ENCODE measurements around the gene SORCS2. TPM values are rescaled to one million over a fixed set of nuclear protein-coding genes. Genes with fewer than 3 reads are reported as not detected.

The SORCS2 gene
- polyA plus RNA-seq, 3 donors = 0.46 to 0.55 TPM; not detected in 1

- H3K79me2 ChIP-seq (ENCODE audit: insufficient read depth, low read length) = no peaks in the 10 kb centered on the region
- no peaks in the 10 kb centered on the region for H3K4me1 Mint-ChIP-seq
- 76% methylated on average over 17 of the region's 19 CpGs for WGBS (ENCODE audit: insufficient coverage)
- no peaks in the 10 kb centered on the region for H3K9me3 Mint-ChIP-seq
- H3K27me3 ChIP-seq (ENCODE audit: control insufficient read depth in 2 of 2, insufficient read depth in 2 of 2, low read length in 2 of 2) = no peaks in the 10 kb centered on the region
- no peaks in the 10 kb centered on the region for H3K9me3 ChIP-seq (replicated peaks in 1 of 2; ENCODE audit: control insufficient read depth in 1 of 2, insufficient read depth in 1 of 2, low read length in 2 of 2)
- no peaks in the 10 kb centered on the region for H4K20me1 ChIP-seq (ENCODE audit: insufficient read depth, low read length)
- no peak overlapping the region for H3K27ac Mint-ChIP-seq
- H3K4me1 ChIP-seq (ENCODE audit: control insufficient read depth in 1 of 2, insufficient read depth in 2 of 2, low read length in 2 of 2) = no peaks in the 10 kb centered on the region
- DNase-seq = no peak
- intact Hi-C loops (cut with micrococcal nuclease) = no loop called here
- no peak overlapping the region for H2AFZ ChIP-seq (ENCODE audit: insufficient read depth, low read depth, low read length, poor library complexity, severe bottlenecking)
- H3K4me3 ChIP-seq (replicated peaks in 1 of 3; ENCODE audit: low read depth in 2 of 3, low read length in 3 of 3) = no peak overlapping the region
- H3K36me3 ChIP-seq (replicated peaks in 1 of 2; ENCODE audit: control insufficient read depth in 1 of 2, insufficient read depth in 2 of 2, low read length in 2 of 2) = no peaks in the 10 kb centered on the region
- H3K27me3 Mint-ChIP-seq (ENCODE audit: low read depth in 3 of 3) = peaks cover 7 to 19% (median 14%) of the 10 kb centered on the region in 3 donors
- no peak for TF ChIP-seq CTCF (IDR thresholded peaks at IDR 0.05)
- H3K36me3 Mint-ChIP-seq = no peaks in the 10 kb centered on the region
- H3K27ac ChIP-seq (ENCODE audit: low read depth in 1 of 2, low read length in 2 of 2) = no peak overlapping the region
- no peak overlapping the region for H3K4me2 ChIP-seq (replicated peaks; ENCODE audit: extremely low read depth, low read length, poor library complexity, severe bottlenecking)
- no peak overlapping the region for H3K9ac ChIP-seq (ENCODE audit: insufficient read depth, low read length, poor library complexity, severe bottlenecking)
- no peak overlapping the region for H3K4me3 Mint-ChIP-seq
Measured at GRCh38 chr4:7295911-7296660, 103.7 kb downstream of the SORCS2 start.

- Histone ChIP-seq H3K79me2 (ENCODE audit: insufficient read depth, low read length) (no peaks in the 10 kb centered on the region), H3K27me3 (ENCODE audit: control insufficient read depth in 2 of 2, insufficient read depth in 2 of 2, low read length in 2 of 2) (no peaks in the 10 kb centered on the region), H3K4me2 (replicated peaks; ENCODE audit: extremely low read depth, low read length, poor library complexity, severe bottlenecking) (no peak overlapping the region), H3K9me3 (replicated peaks in 1 of 2; ENCODE audit: control insufficient read depth in 1 of 2, insufficient read depth in 1 of 2, low read length in 2 of 2) (no peaks in the 10 kb centered on the region), H4K20me1 (ENCODE audit: insufficient read depth, low read length) (no peaks in the 10 kb centered on the region), H3K4me1 (ENCODE audit: control insufficient read depth in 1 of 2, insufficient read depth in 2 of 2, low read length in 2 of 2) (no peaks in the 10 kb centered on the region), H2AFZ (ENCODE audit: insufficient read depth, low read depth, low read length, poor library complexity, severe bottlenecking) (no peak overlapping the region), H3K9ac (ENCODE audit: insufficient read depth, low read length, poor library complexity, severe bottlenecking) (no peak overlapping the region), H3K27ac (ENCODE audit: low read depth in 1 of 2, low read length in 2 of 2) (no peak overlapping the region), H3K4me3 (replicated peaks in 1 of 3; ENCODE audit: low read depth in 2 of 3, low read length in 3 of 3) (no peak overlapping the region), H3K36me3 (replicated peaks in 1 of 2; ENCODE audit: control insufficient read depth in 1 of 2, insufficient read depth in 2 of 2, low read length in 2 of 2) (no peaks in the 10 kb centered on the region)
- intact Hi-C loops (cut with micrococcal nuclease) = no loop called here
- DNase-seq = no peak
- Mint-ChIP-seq H3K27me3 (ENCODE audit: low read depth in 3 of 3) (peaks cover 7 to 19% (median 10%) of the 10 kb centered on the region in 3 donors), H3K36me3 (no peaks in the 10 kb centered on the region), H3K27ac (no peak overlapping the region), H3K4me3 (no peak overlapping the region), H3K4me1 (no peaks in the 10 kb centered on the region), H3K9me3 (no peaks in the 10 kb centered on the region)
- 80% methylated on average over 16 of the region's 23 CpGs for WGBS (ENCODE audit: insufficient coverage)
- no peak for TF ChIP-seq CTCF (IDR thresholded peaks at IDR 0.05)
Measured at GRCh38 chr4:7296661-7297335, 104.5 kb downstream of the SORCS2 start.

Data from CD14-positive monocyte (primary cell).